ENCODE measurements around the gene CLCNKB.

The CLCNKB gene

DNA sequence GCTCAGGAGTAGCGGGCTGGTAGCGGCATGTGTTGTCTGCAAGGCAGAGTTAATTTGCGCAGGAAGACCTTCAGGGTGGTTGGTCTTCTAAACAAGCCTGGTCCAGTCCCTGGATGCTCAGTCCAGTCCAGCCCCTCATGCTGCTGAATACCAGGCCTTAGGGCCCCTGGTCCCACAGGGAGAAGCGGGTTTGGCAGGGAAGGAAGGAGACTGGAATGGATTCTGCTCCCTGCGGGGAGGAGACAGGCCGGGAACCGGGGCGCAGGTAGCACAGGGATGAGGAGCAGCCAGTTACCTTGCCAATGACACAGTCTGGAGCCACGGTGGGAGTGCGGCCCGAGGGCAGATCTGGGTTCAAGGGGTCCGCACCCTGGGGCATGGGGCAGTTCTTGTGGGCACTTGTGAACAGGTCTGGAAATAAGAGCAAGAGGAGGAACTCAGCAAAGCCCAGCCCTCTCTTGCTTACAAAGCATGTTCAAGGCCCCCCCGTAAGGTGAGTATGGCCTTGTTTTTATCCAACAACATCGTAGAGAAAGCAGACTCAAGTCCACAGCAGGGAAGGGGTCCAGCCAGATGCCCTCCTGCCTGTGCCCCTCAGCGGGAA is 19.7 kb downstream of the CLCNKB start:
- no peaks in the 10 kb centered on the region for H3K9me3 ChIP-seq
- H3K27ac ChIP-seq, result no peak overlapping the region
- no peaks in the 10 kb centered on the region for H3K36me3 ChIP-seq
- no peak overlapping the region for H3K4me3 ChIP-seq (ENCODE audit: low read depth in 1 of 2, low read length in 1 of 2)
- TF ChIP-seq, protein P1, sequence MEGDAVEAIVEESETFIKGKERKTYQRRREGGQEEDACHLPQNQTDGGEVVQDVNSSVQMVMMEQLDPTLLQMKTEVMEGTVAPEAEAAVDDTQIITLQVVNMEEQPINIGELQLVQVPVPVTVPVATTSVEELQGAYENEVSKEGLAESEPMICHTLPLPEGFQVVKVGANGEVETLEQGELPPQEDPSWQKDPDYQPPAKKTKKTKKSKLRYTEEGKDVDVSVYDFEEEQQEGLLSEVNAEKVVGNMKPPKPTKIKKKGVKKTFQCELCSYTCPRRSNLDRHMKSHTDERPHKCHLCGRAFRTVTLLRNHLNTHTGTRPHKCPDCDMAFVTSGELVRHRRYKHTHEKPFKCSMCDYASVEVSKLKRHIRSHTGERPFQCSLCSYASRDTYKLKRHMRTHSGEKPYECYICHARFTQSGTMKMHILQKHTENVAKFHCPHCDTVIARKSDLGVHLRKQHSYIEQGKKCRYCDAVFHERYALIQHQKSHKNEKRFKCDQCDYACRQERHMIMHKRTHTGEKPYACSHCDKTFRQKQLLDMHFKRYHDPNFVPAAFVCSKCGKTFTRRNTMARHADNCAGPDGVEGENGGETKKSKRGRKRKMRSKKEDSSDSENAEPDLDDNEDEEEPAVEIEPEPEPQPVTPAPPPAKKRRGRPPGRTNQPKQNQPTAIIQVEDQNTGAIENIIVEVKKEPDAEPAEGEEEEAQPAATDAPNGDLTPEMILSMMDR (IDR thresholded peaks at IDR 0.05), result no peak
- peaks cover 48% of the 10 kb centered on the region for H3K27me3 ChIP-seq
- no peaks in the 10 kb centered on the region for H3K4me1 ChIP-seq (ENCODE audit: control insufficient read depth in 1 of 2, insufficient read depth in 1 of 2, low read depth in 1 of 2, low read length in 1 of 2)

- no peaks in the 10 kb centered on the region for H3K4me1 ChIP-seq (ENCODE audit: control insufficient read depth in 1 of 2, insufficient read depth in 1 of 2, low read depth in 1 of 2, low read length in 1 of 2)
- peaks cover 50% of the 10 kb centered on the region for H3K27me3 ChIP-seq
- no peaks in the 10 kb centered on the region for H3K9me3 ChIP-seq
- TF ChIP-seq, protein P1 (IDR thresholded peaks at IDR 0.05), result no peak
- no peak overlapping the region for H3K27ac ChIP-seq
- H3K36me3 ChIP-seq, result no peaks in the 10 kb centered on the region
- H3K4me3 ChIP-seq (ENCODE audit: low read depth in 1 of 2, low read length in 1 of 2), result no peak overlapping the region
Measured at GRCh38 chr1:16063921-16064320, 20.3 kb downstream of the CLCNKB start.

GRCh38 chr1:16064536-16065268 is 21.1 kb downstream of the CLCNKB start:
- Histone ChIP-seq H3K27me3 (peaks cover 50% of the 10 kb centered on the region), H3K9me3 (no peaks in the 10 kb centered on the region), H3K4me1 (ENCODE audit: control insufficient read depth in 1 of 2, insufficient read depth in 1 of 2, low read depth in 1 of 2, low read length in 1 of 2) (no peaks in the 10 kb centered on the region), H3K27ac (no peak overlapping the region), H3K36me3 (no peaks in the 10 kb centered on the region), H3K4me3 (ENCODE audit: low read depth in 1 of 2, low read length in 1 of 2) (no peak overlapping the region)
- TF ChIP-seq, protein P1 (IDR thresholded peaks at IDR 0.05), result no peak

DNA sequence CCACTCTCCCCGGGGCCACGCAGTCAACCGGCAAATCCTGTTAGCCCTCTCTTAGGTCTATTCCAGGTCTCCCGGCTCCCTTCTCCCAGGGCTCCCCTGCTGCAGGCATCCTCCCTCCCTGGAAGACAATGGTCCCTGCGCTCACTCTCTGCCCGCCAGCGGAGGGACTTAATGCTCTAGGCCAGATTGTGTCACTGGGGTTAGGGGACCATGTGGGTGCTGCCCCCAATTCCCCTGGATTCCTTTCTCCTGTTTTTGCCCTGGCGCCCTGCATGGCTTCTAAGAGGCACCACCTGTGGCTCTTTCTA is 21.6 kb downstream of the CLCNKB start:
- H3K27me3 ChIP-seq, result peaks cover 54% of the 10 kb centered on the region
- no peaks in the 10 kb centered on the region for H3K9me3 ChIP-seq
- H3K27ac ChIP-seq, result no peak overlapping the region
- TF ChIP-seq, protein P1 (IDR thresholded peaks at IDR 0.05), result no peak
- no peaks in the 10 kb centered on the region for H3K4me1 ChIP-seq (ENCODE audit: control insufficient read depth in 1 of 2, insufficient read depth in 1 of 2, low read depth in 1 of 2, low read length in 1 of 2)
- no peak overlapping the region for H3K4me3 ChIP-seq (ENCODE audit: low read depth in 1 of 2, low read length in 1 of 2)
- no peaks in the 10 kb centered on the region for H3K36me3 ChIP-seq

GRCh38 chr1:16066245-16066644 is 22.7 kb downstream of the CLCNKB start:
- H3K9me3 ChIP-seq, result no peaks in the 10 kb centered on the region
- H3K4me3 ChIP-seq (ENCODE audit: low read depth in 1 of 2, low read length in 1 of 2), result no peak overlapping the region
- TF ChIP-seq, protein P1 (IDR thresholded peaks at IDR 0.05), result no peak
- H3K27me3 ChIP-seq, result peaks cover 64% of the 10 kb centered on the region
- no peaks in the 10 kb centered on the region for H3K36me3 ChIP-seq
- H3K27ac ChIP-seq, result no peak overlapping the region
- H3K4me1 ChIP-seq (ENCODE audit: control insufficient read depth in 1 of 2, insufficient read depth in 1 of 2, low read depth in 1 of 2, low read length in 1 of 2), result no peaks in the 10 kb centered on the region
